ENCODE measurements around the gene LMNTD1.
"Not testable (repeated sequence)": the region's sequence is repeated elsewhere in the genome, so short reads cannot be mapped to it uniquely, and the experiment has no call there.

LMNTD1 gene

DNA sequence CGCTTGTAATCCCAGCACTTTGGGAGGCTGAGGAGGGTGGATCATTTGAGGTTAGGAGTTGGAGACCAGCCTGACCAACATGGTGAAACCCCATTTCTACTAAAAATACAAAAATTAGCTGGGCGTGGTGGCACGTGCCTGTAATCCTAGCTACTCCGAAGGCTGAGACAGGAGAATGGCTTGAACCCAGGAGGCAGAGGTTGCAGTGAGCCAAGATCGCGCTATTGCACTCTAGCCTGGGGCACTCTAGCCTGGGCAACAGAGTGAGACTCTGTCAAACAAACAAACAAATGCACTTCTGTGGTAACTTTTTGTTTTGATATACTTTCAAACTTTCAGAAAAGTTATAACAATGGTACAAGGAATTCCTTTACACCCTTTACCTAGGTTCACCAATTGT lies 126.3 kb downstream of the LMNTD1 start:
- DNase-seq: not testable (repeated sequence)
